Kidney (tissue), 14 donors: Measurements from ENCODE around the gene COL4A6. TPM values are rescaled to one million over a fixed set of nuclear protein-coding genes. Genes with fewer than 3 reads are reported as not detected.

ENCODE experiments used
- DNase-seq, 5 donors: peaks; one replicate each; pipeline ENCODE4 v3.0.0-alpha.2; 2013 to 2020
- FAIRE-seq: peaks from 2 replicates; lab custom pipeline; 2012; peaks lifted over from hg19 to GRCh38; lab: Jason Lieb, UNC
- H3K27ac ChIP-seq, 2 donors: one replicate each; pipeline ENCODE4 v1.7.0; 2013; ENCODE audit warnings: low read depth in 2 of 2, low read length in 2 of 2, inconsistent platforms in 1 of 2
- H3K27me3 ChIP-seq: one replicate; pipeline ENCODE4 v1.7.1; 2013; ENCODE audit warnings: low read length, inconsistent platforms; ENCODE audit not compliant: control insufficient read depth, insufficient read depth
- H3K36me3 ChIP-seq, 3 donors: one replicate each; pipeline versions ENCODE4 v1.7.0 to v1.7.1; 2013; ENCODE audit warnings: low read length in 3 of 3, control low read depth in 1 of 3, inconsistent platforms in 1 of 3; ENCODE audit not compliant: insufficient read depth in 3 of 3, control insufficient read depth in 2 of 3
- H3K4me1 ChIP-seq, 3 donors: one replicate each; pipeline versions ENCODE4 v1.7.0 to v1.7.1; 2013; ENCODE audit warnings: low read length in 3 of 3, inconsistent platforms in 1 of 3, low read depth in 1 of 3; ENCODE audit not compliant: control insufficient read depth in 2 of 3, insufficient read depth in 2 of 3
- H3K4me3 ChIP-seq, 3 donors: one replicate each; pipeline versions ENCODE4 v1.7.0 to v1.8.1; 2013; ENCODE audit warnings: low read length in 3 of 3, control low read depth in 1 of 3, inconsistent platforms in 1 of 3
- H3K9ac ChIP-seq, 3 donors: one replicate each; pipeline versions ENCODE4 v1.7.0 to v1.7.1; 2013; ENCODE audit warnings: low read length in 3 of 3, control low read depth in 1 of 3, inconsistent platforms in 1 of 3
- H3K9me3 ChIP-seq, 3 donors: one replicate each; pipeline versions ENCODE4 v1.7.0 to v1.7.1; 2013; ENCODE audit warnings: low read length in 3 of 3, control low read depth in 1 of 3, inconsistent platforms in 1 of 3; ENCODE audit not compliant: control insufficient read depth in 2 of 3, insufficient read depth in 1 of 3
- CTCF ChIP-seq: IDR thresholded peaks from 3 replicates; pipeline ENCODE4 v1.5.1; 2012; ENCODE audit warnings: mild to moderate bottlenecking, moderate library complexity, borderline replicate concordance; ENCODE audit not compliant: insufficient read depth; ENCODE audit errors: extremely low read depth
- intact Hi-C: fragments of 100-400 bp; cut with DNase I; formaldehyde crosslinking; loops from one replicate; pipeline ENCODE4 v1.11.1; 2022
- polyA plus RNA-seq: library from polyadenylated mRNA; stranded (reverse); fragments of 350-450 nt; fragmentation: Illumina TruSeq; extraction: RNeasy Lipid Tissue Mini Kit (QIAGEN cat#74804); gene quantifications from one replicate; pipeline ENCODE4 v1.2.3, GENCODE V29; 2014; ENCODE audit warnings: low read depth, low replicate concordance; ENCODE audit not compliant: insufficient read depth
- total RNA-seq: library from RNA; stranded (reverse); fragmentation: NEBNext Ultra II Directional; extraction: Animal tissue kit (Norgen Biotek cat#: 25700); gene quantifications from one replicate; pipeline ENCODE4 v1.2.1, GENCODE V29; 2021
- donor health status: control.
- donor health status: control.
- donor health status: control.
- donor health status: control.
- donor health status: control.
- donor health status: DM: yes; HTN: yes; CAD: no.
- donor health status: Normal renal cell carcinoma (clear cell type).

Gene COL4A6
- total and polyA plus RNA-seq, 2 donors from 2014 or later, result 3.3 to 4.1 TPM

- no peaks in the 10 kb centered on the region for H3K36me3 ChIP-seq
- H3K4me1 ChIP-seq, result no peaks in the 10 kb centered on the region
- H3K9me3 ChIP-seq, result no peaks in the 10 kb centered on the region
- H3K9ac ChIP-seq, result no peak overlapping the region
- H3K4me3 ChIP-seq, result no peak overlapping the region
- FAIRE-seq, result no peak
- TF ChIP-seq CTCF, result no peak
- no peak overlapping the region for H3K27ac ChIP-seq
- intact Hi-C loops, result no loop called here
- H3K27me3 ChIP-seq, result peaks cover 2% of the 10 kb centered on the region
- DNase-seq, result no peak
These were observed 71.4 kb downstream of the COL4A6 start for GRCh38 chrX:108366644-108367406.

- Histone ChIP-seq H3K27me3 (peaks cover 4% of the 10 kb centered on the region), H3K9ac (no peak overlapping the region), H3K36me3 (no peaks in the 10 kb centered on the region), H3K9me3 (no peaks in the 10 kb centered on the region), H3K4me3 (no peak overlapping the region), H3K27ac (no peak overlapping the region), H3K4me1 (no peaks in the 10 kb centered on the region)
- no peak for FAIRE-seq
- intact Hi-C loops, result no loop called here
- no peak for TF ChIP-seq CTCF
- no peak for DNase-seq
These were observed 76.2 kb downstream of the COL4A6 start for GRCh38 chrX:108362026-108362425.

GRCh38 chrX:108361316-108361715, 76.9 kb downstream of the COL4A6 start:
- intact Hi-C loops, result no loop called here
- FAIRE-seq, result no peak
- no peaks in the 10 kb centered on the region for H3K36me3 ChIP-seq

More at GRCh38 chrX:108361316-108361715, 76.9 kb downstream of the COL4A6 start:
- Histone ChIP-seq H3K9me3 (no peaks in the 10 kb centered on the region), H3K27ac (no peak overlapping the region), H3K27me3 (peaks cover 4% of the 10 kb centered on the region), H3K9ac (no peak overlapping the region), H3K4me1 (no peaks in the 10 kb centered on the region), H3K4me3 (no peak overlapping the region)
- no peak for DNase-seq
- TF ChIP-seq CTCF, result no peak
